A549 (cell line): ENCODE measurements around the gene CRYBG2. TPM values are rescaled to one million over a fixed set of nuclear protein-coding genes. Genes with fewer than 3 reads are reported as not detected.

Source experiments
- ATAC-seq, 2 experiments: fragments of 200-7000 bp in 1 of 2; fragments of >200 bp in 1 of 2; cut with Nextera tagmentation in 1 of 2; cut with Tn5 transposase in 1 of 2; 3 replicates each; pipeline versions ENCODE4 v1.8.0 to v1.9.1; 2018 to 2020; ENCODE audit warnings: mild to moderate bottlenecking in 1 of 2, moderate library complexity in 1 of 2
- CTCF ChIA-PET: fragments of 300-600 bp; sonication (Branson Sonifier 250); formaldehyde crosslinking; extraction: SDS; loops from one replicate; lab custom pipeline; 2021; ENCODE audit warnings: antibody characterized with exemption, inconsistent platforms; lab: Yijun Ruan, JAX
- POLR2A ChIA-PET: fragments of 350-600 bp; formaldehyde crosslinking; extraction: SDS; loops from one replicate; lab custom pipeline; 2021; ENCODE audit warnings: antibody characterized with exemption, inconsistent platforms; lab: Yijun Ruan, JAX
- DNase-seq, 2 experiments: peaks; one replicate each; pipeline versions ENCODE4 v3.0.0 to v3.0.0-alpha.2; 2011 to 2016; ENCODE audit warnings: low read depth in 1 of 2, low spot score in 1 of 2
- FAIRE-seq: peaks from 2 replicates; lab custom pipeline; 2011; peaks lifted over from hg19 to GRCh38; lab: Jason Lieb, UNC
- H3K27ac ChIP-seq, 2 experiments: fragments of >200 bp; sonication (Bioruptor Twin); formaldehyde crosslinking; 3 replicates each; pipeline ENCODE4 v1.5.1; 2016 to 2017
- H3K4me1 ChIP-seq: fragments of >200 bp; sonication (Bioruptor Twin); formaldehyde crosslinking; 3 replicates; pipeline ENCODE4 v1.6.1; 2016
- H3K4me2 ChIP-seq: fragments of >200 bp; sonication (Bioruptor Twin); formaldehyde crosslinking; 3 replicates; pipeline ENCODE4 v1.6.1; 2016
- H3K4me3 ChIP-seq: fragments of >200 bp; sonication (Bioruptor Twin); formaldehyde crosslinking; 3 replicates; pipeline ENCODE4 v1.5.1; 2016
- H3K9me3 ChIP-seq: fragments of >200 bp; sonication (Bioruptor Twin); formaldehyde crosslinking; 3 replicates; pipeline ENCODE4 v1.6.1; 2016
- CEBPB ChIP-seq, 2 experiments: fragments of >200 bp in 1 of 2; sonication (Bioruptor Twin) in 1 of 2; formaldehyde crosslinking in 1 of 2; IDR thresholded peaks; 2 replicates each; pipeline ENCODE4 v1.6.1; 2012 to 2016
- CHD2 ChIP-seq: fragments of 150-350 bp; IDR thresholded peaks from 2 replicates; pipeline ENCODE4 v1.6.1; 2014; ENCODE audit warnings: low read length; ENCODE audit not compliant: partially characterized antibody
- E2F6 ChIP-seq: IDR thresholded peaks from 2 replicates; pipeline ENCODE4 v1.6.1; 2012; ENCODE audit warnings: low read depth, borderline replicate concordance
- ELK1 ChIP-seq: fragments of 150-350 bp; IDR thresholded peaks from 2 replicates; pipeline ENCODE4 v1.6.1; 2014; ENCODE audit warnings: low read depth, mild to moderate bottlenecking, low read length
- ESRRA ChIP-seq: fragments of 150-350 bp; IDR thresholded peaks from 2 replicates; pipeline ENCODE4 v1.6.1; 2014; ENCODE audit warnings: mild to moderate bottlenecking, low read length, borderline replicate concordance
- FOSL2 ChIP-seq, 2 experiments: fragments of 450-650 bp in 1 of 2; fragments of >200 bp in 1 of 2; sonication (Bioruptor Twin) in 1 of 2; formaldehyde crosslinking; IDR thresholded peaks; 2 replicates each; pipeline versions ENCODE4 v1.5.0 to v1.6.1; 2016 to 2020; ENCODE audit warnings: mild to moderate bottlenecking in 1 of 2, moderate library complexity in 1 of 2
- HDAC2 ChIP-seq: fragments of 200-600 bp; sonication (generic); IDR thresholded peaks from 2 replicates; pipeline ENCODE4 v1.6.1; 2016
- HEYL ChIP-seq: fragments of 250-450 bp; sonication (Bioruptor Pico); IDR thresholded peaks from 2 replicates; pipeline ENCODE4 v1.8.0; 2021; ENCODE audit warnings: mild to moderate bottlenecking, moderate library complexity
- JUNB ChIP-seq: fragments of >200 bp; sonication (Bioruptor Twin); formaldehyde crosslinking; IDR thresholded peaks from 2 replicates; pipeline ENCODE4 v1.6.1; 2016
- KDM1A ChIP-seq: fragments of 200-600 bp; sonication (generic); IDR thresholded peaks from 2 replicates; pipeline ENCODE4 v1.6.1; 2016; ENCODE audit warnings: low read depth, mild to moderate bottlenecking
- KDM5A ChIP-seq: fragments of 200-600 bp; sonication (generic); IDR thresholded peaks from 2 replicates; pipeline ENCODE4 v1.6.1; 2016; ENCODE audit warnings: antibody characterized with exemption, mild to moderate bottlenecking
- NR3C1 ChIP-seq: fragments of >200 bp; sonication (Bioruptor Twin); formaldehyde crosslinking; IDR thresholded peaks from 3 replicates; pipeline ENCODE4 v1.6.1; 2017
- POLR2A ChIP-seq: IDR thresholded peaks from 2 replicates; pipeline ENCODE4 v1.6.1; 2012; ENCODE audit warnings: mild to moderate bottlenecking, low read length
- REST ChIP-seq: fragments of 200-600 bp; sonication (generic); IDR thresholded peaks from 2 replicates; pipeline ENCODE4 v1.6.1; 2016; ENCODE audit warnings: antibody characterized with exemption, mild to moderate bottlenecking, moderate library complexity
- RNF2 ChIP-seq: fragments of 200-600 bp; sonication (generic); IDR thresholded peaks from 2 replicates; pipeline ENCODE4 v1.6.1; 2016; ENCODE audit warnings: low read depth, mild to moderate bottlenecking, antibody characterized with exemption, moderate library complexity, borderline replicate concordance
- SREBF2 ChIP-seq: fragments of 450-650 bp; IDR thresholded peaks from 2 replicates; pipeline ENCODE4 v1.6.1; 2014; ENCODE audit warnings: mild to moderate bottlenecking, moderate library complexity
- ZC3H11A ChIP-seq: fragments of 450-650 bp; IDR thresholded peaks from 2 replicates; pipeline ENCODE4 v1.6.1; 2014; ENCODE audit warnings: antibody characterized with exemption, mild to moderate bottlenecking
- ZFP36 ChIP-seq: fragments of 450-650 bp; IDR thresholded peaks from 2 replicates; pipeline ENCODE4 v1.6.1; 2014; ENCODE audit warnings: borderline replicate concordance; ENCODE audit not compliant: partially characterized antibody
- ZNF302 ChIP-seq: fragments of 250-450 bp; sonication (Bioruptor Pico); IDR thresholded peaks from 2 replicates; pipeline ENCODE4 v1.9.0; 2021; ENCODE audit warnings: inconsistent platforms, mild to moderate bottlenecking, moderate library complexity
- ZSCAN20 ChIP-seq: fragments of 250-450 bp; sonication (Bioruptor Pico); IDR thresholded peaks from 2 replicates; pipeline ENCODE4 v1.8.0; 2022; ENCODE audit warnings: mild to moderate bottlenecking, moderate library complexity
- WGBS: methylation state at CpG from one replicate; pipeline ENCODE4 v1.1.6; 2017; ENCODE audit errors: missing lambda C conversion rate; 5-methylcytosine and 5-hydroxymethylcytosine counted together
- polyA plus RNA-seq, 4 experiments: library from polyadenylated mRNA; depleted of rRNA in 3 of 4; stranded (reverse); fragments of >200 nt; fragmentation: RNase III in 1 of 4; extraction: RNeasy Plus Mini Kit Qiagen cat#74134 plus additional on column Dnase treatment in 1 of 4; gene quantifications; 2 replicates in 3 of 4; 3 replicates in 1 of 4; pipeline ENCODE4 v1.2.3, GENCODE V29; 2011 to 2017
- TF ChIP-seq, protein P1 (sequence below): IDR thresholded peaks from 2 replicates; pipeline ENCODE4 v1.6.1; 2012
- TF ChIP-seq, protein P2 (sequence below): fragments of >200 bp; sonication (Bioruptor Twin); formaldehyde crosslinking; IDR thresholded peaks from 2 replicates; pipeline ENCODE4 v1.6.1; 2016

The CRYBG2 gene
- polyA plus RNA-seq, 2 of the 4 experiments (the other 2 are of a cell fraction), result 0.67 to 2.7 TPM

GRCh38 chr1:26288311-26288941, 65.5 kb downstream of the CRYBG2 start:
- WGBS, result 64% methylated on average over 5 of the region's 5 CpGs

GRCh38 chr1:26287811-26288210, 66.1 kb downstream of the CRYBG2 start:
- TF ChIP-seq FOSL2 (IDR thresholded peaks at IDR 0.05) (no peak), FOSL2 (CRISPR knock-in tag; IDR thresholded peaks at IDR 0.05) (no peak), SREBF2 (no peak), REST (no peak), ESRRA (no peak), ELK1 (no peak), HDAC2 (no peak), KDM5A (no peak), KDM1A (no peak), ZC3H11A (no peak), HEYL (no peak), CHD2 (no peak), RNF2 (no peak), ZNF302 (CRISPR knock-in tag) (no peak), NR3C1 (no peak), JUNB (no peak), ZFP36 (no peak), CEBPB (IDR thresholded peaks at IDR 0.05) (no peak), POLR2A (no peak)
- TF ChIP-seq, protein P1, sequence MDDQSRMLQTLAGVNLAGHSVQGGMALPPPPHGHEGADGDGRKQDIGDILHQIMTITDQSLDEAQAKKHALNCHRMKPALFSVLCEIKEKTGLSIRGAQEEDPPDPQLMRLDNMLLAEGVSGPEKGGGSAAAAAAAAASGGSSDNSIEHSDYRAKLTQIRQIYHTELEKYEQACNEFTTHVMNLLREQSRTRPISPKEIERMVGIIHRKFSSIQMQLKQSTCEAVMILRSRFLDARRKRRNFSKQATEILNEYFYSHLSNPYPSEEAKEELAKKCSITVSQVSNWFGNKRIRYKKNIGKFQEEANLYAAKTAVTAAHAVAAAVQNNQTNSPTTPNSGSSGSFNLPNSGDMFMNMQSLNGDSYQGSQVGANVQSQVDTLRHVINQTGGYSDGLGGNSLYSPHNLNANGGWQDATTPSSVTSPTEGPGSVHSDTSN, result no peak
- TF ChIP-seq, protein P2, sequence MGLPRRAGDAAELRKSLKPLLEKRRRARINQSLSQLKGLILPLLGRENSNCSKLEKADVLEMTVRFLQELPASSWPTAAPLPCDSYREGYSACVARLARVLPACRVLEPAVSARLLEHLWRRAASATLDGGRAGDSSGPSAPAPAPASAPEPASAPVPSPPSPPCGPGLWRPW, result no peak
- ChIA-PET POLR2A (no interaction called here), CTCF (interaction anchor here (1.1 to 8.2 kb wide), 6 partner anchors 16 to 130 kb away, joined by 3 to 128 read pairs (median 8); partner anchors contain the start of genes CD52 and ZNF593)
- no peak overlapping the region for H3K4me2 ChIP-seq
- no peaks in the 10 kb centered on the region for H3K9me3 ChIP-seq
- H3K4me1 ChIP-seq, result peaks cover 12% of the 10 kb centered on the region
- H3K27ac ChIP-seq, result no peak overlapping the region
- WGBS, result 90% methylated on average over 5 of the region's 5 CpGs
- DNase-seq (no peak), FAIRE-seq (no peak), ATAC-seq (no peak)
- H3K4me3 ChIP-seq, result no peak overlapping the region

More at GRCh38 chr1:26288311-26288941, 65.5 kb downstream of the CRYBG2 start:
- ChIA-PET CTCF (interaction anchor here (1.1 to 8.2 kb wide), 7 partner anchors 15 to 130 kb away, joined by 3 to 128 read pairs (median 6); partner anchors contain the start of genes CD52 and ZNF593), POLR2A (no interaction called here)
- Histone ChIP-seq H3K9me3 (no peaks in the 10 kb centered on the region), H3K4me1 (peaks cover 12% of the 10 kb centered on the region), H3K4me2 (no peak overlapping the region), H3K4me3 (no peak overlapping the region), H3K27ac (no peak overlapping the region)
- FAIRE-seq, result no peak
- ATAC-seq, result no peak
- DNase-seq, result no peak
- TF ChIP-seq NR3C1 (no peak), E2F6 (no peak), ZSCAN20 (CRISPR knock-in tag) (no peak)
